Testis (tissue), 3 donors: ENCODE results near the gene FYN. TPM values are rescaled to one million over a fixed set of nuclear protein-coding genes. Genes with fewer than 3 reads are reported as not detected.

Experiments used
- DNase-seq: peaks from one replicate; pipeline ENCODE4 v3.0.0-alpha.2; 2019
- H3K27ac ChIP-seq, 2 donors: fragments of 200-600 bp; sonication (generic); one replicate each; pipeline ENCODE4 v1.5.1; 2019
- H3K27me3 ChIP-seq: fragments of 200-600 bp; sonication (generic); one replicate; pipeline ENCODE4 v1.5.1; 2019
- H3K36me3 ChIP-seq: fragments of 200-600 bp; sonication (generic); one replicate; pipeline ENCODE4 v1.5.1; 2017; ENCODE audit warnings: low read depth; ENCODE audit errors: missing control alignments
- H3K4me1 ChIP-seq: fragments of 200-600 bp; sonication (generic); one replicate; pipeline ENCODE4 v1.5.1; 2019
- H3K4me3 ChIP-seq, 2 donors: fragments of 200-600 bp; sonication (generic); one replicate each; pipeline ENCODE4 v1.5.1; 2017 to 2019
- H3K9me3 ChIP-seq: fragments of 200-600 bp; sonication (generic); one replicate; pipeline ENCODE4 v1.5.1; 2017
- CTCF ChIP-seq, 3 experiments: fragments of 450-650 bp in 2 of 3; fragments of 200-600 bp in 1 of 3; sonication (generic) in 1 of 3; IDR thresholded peaks; one replicate each; pipeline ENCODE4 v1.5.1; 2016 to 2019; ENCODE audit warnings: antibody characterized with exemption in 3 of 3, mild to moderate bottlenecking in 2 of 3, moderate library complexity in 1 of 3
- POLR2A ChIP-seq: fragments of 450-650 bp; IDR thresholded peaks from one replicate; pipeline ENCODE4 v1.6.1; 2017; ENCODE audit warnings: antibody characterized with exemption, mild to moderate bottlenecking, moderate library complexity
- whole genome bisulfite sequencing, 2 donors: methylation state at CpG; one replicate each; pipeline ENCODE4 v1.1.5; 2018; 5-methylcytosine and 5-hydroxymethylcytosine counted together
- intact Hi-C: fragments of 100-400 bp; cut with DNase I; formaldehyde crosslinking; loops from one replicate; pipeline ENCODE4 v1.15.1; 2023; ENCODE audit warnings: low total_unique reads
- polyA plus RNA-seq: library from polyadenylated mRNA; stranded (reverse); fragments of 350-450 nt; fragmentation: Illumina TruSeq; extraction: RNeasy Lipid Tissue Mini Kit (QIAGEN cat#74804); gene quantifications from one replicate; pipeline ENCODE4 v1.2.3, GENCODE V29; 2014; ENCODE audit warnings: low read depth, low replicate concordance; ENCODE audit not compliant: insufficient read depth
- total RNA-seq, 2 donors: library from RNA; depleted of rRNA; stranded (reverse); fragments of >200 nt; gene quantifications; one replicate each; pipeline ENCODE4 v1.2.3, GENCODE V29; 2016

Gene FYN
- total and polyA plus RNA-seq, 3 donors from 2014 or later, result 74.0 to 145 (median 104) TPM

DNA sequence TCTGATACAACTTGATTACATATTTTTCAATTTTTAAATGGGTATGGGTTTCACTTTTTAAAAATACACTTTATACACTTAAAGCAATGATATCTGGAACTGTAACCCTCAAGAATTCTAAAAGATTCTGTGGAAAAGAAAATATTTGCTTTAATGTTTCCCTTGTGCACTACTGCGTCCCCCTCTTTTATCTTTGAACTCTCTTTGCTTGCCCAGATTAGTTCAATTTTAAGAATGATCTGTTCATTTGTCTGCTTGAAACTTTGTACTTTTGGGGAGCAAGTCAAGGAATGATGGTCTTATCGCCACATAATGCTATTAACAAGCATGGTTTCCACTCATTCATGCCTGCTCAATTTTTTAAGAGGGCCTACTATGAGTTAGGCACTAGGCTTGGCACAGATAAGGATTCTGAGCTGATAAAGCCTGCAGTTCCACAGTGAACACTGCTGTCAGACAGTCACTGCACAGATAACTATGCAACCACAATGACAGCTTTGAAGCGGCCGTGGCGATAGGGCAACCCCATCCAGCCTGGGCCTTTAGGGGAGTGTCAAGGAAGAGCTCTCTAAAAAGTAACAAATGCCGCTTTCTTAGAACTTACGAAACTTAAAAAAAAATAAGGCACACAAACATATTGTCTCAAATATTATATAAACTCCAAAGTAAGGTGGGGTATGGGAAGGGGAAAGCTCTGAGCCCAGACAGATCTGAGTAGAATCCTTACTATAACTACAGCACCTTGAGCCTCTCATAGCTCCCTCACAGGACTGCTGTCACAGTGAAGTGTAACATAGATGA is 29.7 kb downstream of the FYN start:
- TF ChIP-seq CTCF (IDR thresholded peaks at IDR 0.05) (no peak), POLR2A (no peak)
- Histone ChIP-seq H3K27ac (no peak overlapping the region), H3K27me3 (no peaks in the 10 kb centered on the region), H3K9me3 (no peaks in the 10 kb centered on the region), H3K36me3 (no peaks in the 10 kb centered on the region), H3K4me3 (no peak overlapping the region), H3K4me1 (peaks cover 22% of the 10 kb centered on the region)
- peak; percentile 45 for DNase-seq
- WGBS, 2 donors, result 67 to 84% methylated on average over 7 of the region's 7 CpGs
- intact Hi-C loops, result no loop called here

- TF ChIP-seq CTCF (IDR thresholded peaks at IDR 0.05) (no peak), POLR2A (no peak)
- Histone ChIP-seq H3K4me3 (no peak overlapping the region), H3K36me3 (no peaks in the 10 kb centered on the region), H3K27me3 (no peaks in the 10 kb centered on the region), H3K27ac (no peak overlapping the region), H3K9me3 (no peaks in the 10 kb centered on the region), H3K4me1 (peaks cover 22% of the 10 kb centered on the region)
- WGBS, 2 donors, result 63 to 65% methylated on average over 4 of the region's 4 CpGs
- intact Hi-C loops, result no loop called here
- DNase-seq, result no peak
Measured at GRCh38 chr6:111842891-111843290, 30.4 kb downstream of the FYN start.

DNA sequence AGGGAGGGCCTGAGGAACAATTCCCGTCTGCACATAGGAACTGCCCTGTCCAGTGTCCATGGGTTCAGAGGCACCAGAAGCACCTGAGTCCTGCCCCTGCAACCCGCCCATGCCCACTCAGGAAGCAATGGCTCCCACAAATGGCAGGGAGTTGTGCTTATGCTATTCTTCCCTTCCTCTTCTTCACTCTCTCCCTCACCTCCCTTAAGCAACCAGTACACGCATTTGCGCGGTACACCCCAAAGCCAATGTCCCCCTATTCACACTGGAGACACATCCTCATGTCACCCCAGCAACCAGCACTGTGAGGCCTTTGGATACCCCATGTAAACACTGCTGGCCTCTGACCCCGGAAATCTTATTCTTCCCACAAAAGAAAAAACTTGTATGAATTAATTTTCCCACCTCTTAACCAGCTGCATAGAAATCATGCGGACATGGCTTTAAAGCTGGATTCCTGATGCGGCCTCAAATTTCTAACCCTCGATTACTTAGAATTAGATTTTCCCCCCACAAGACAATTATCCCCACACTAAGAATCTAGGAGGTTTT is 30.9 kb downstream of the FYN start:
- DNase-seq, result no peak
- Histone ChIP-seq H3K36me3 (no peaks in the 10 kb centered on the region), H3K4me1 (peaks cover 22% of the 10 kb centered on the region), H3K4me3 (no peak overlapping the region), H3K9me3 (no peaks in the 10 kb centered on the region), H3K27me3 (no peaks in the 10 kb centered on the region), H3K27ac (no peak overlapping the region)
- TF ChIP-seq CTCF (IDR thresholded peaks at IDR 0.05), result no peak
- no peak for TF ChIP-seq POLR2A
- WGBS, 2 donors, result 85 to 88% methylated on average over 9 of the region's 9 CpGs
- intact Hi-C loops, result no loop called here

DNA sequence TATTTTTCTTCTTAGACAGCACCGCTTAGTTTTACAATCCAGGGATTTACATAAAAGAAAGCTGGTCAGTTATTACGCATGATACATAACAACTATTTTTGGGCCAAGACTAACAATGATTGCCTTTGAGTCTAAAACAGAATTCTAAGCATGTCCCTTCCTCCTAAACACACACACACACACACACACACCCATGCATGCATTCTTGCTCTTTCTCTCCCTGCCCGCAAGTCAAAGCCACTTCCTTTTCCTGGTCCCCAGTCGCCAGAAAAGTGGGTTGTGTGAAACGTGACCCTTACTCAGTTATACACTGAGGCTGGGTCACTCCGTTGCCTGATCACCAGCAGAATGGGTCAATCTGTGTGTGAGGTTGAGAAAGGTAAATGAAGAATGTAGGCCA is 31.4 kb downstream of the FYN start:
- Histone ChIP-seq H3K27ac (no peak overlapping the region), H3K36me3 (no peaks in the 10 kb centered on the region), H3K4me3 (no peak overlapping the region), H3K9me3 (no peaks in the 10 kb centered on the region), H3K4me1 (peaks cover 22% of the 10 kb centered on the region), H3K27me3 (no peaks in the 10 kb centered on the region)
- 73 to 91% methylated on average over 6 of the region's 6 CpGs for WGBS, 2 donors
- intact Hi-C loops, result no loop called here
- no peak for DNase-seq
- TF ChIP-seq CTCF (IDR thresholded peaks at IDR 0.05), result no peak
- no peak for TF ChIP-seq POLR2A
